ENCODE results near the gene HOXD11.

- no peak for TF ChIP-seq POLR2A (IDR thresholded peaks at IDR 0.05)
- TF ChIP-seq, protein P1, sequence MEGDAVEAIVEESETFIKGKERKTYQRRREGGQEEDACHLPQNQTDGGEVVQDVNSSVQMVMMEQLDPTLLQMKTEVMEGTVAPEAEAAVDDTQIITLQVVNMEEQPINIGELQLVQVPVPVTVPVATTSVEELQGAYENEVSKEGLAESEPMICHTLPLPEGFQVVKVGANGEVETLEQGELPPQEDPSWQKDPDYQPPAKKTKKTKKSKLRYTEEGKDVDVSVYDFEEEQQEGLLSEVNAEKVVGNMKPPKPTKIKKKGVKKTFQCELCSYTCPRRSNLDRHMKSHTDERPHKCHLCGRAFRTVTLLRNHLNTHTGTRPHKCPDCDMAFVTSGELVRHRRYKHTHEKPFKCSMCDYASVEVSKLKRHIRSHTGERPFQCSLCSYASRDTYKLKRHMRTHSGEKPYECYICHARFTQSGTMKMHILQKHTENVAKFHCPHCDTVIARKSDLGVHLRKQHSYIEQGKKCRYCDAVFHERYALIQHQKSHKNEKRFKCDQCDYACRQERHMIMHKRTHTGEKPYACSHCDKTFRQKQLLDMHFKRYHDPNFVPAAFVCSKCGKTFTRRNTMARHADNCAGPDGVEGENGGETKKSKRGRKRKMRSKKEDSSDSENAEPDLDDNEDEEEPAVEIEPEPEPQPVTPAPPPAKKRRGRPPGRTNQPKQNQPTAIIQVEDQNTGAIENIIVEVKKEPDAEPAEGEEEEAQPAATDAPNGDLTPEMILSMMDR (IDR thresholded peaks at IDR 0.05) = no peak
Measured at GRCh38 chr2:176146645-176147044, 39.6 kb downstream of the HOXD11 start.

Measured in esophagus squamous epithelium (tissue), 4 donors.